GM21423 (cell line): Measurements from ENCODE around the gene CAMTA1.
A peak's percentile ranks its signal among the peaks of the same experiment; 100 is the strongest.

Experiments
- ATAC-seq: cut with Tn5 transposase; IDR thresholded peaks from one replicate; pipeline ENCODE4 v1.9.1; 2021; ENCODE audit warnings: mild to moderate bottlenecking, moderate library complexity; ENCODE audit not compliant: unreplicated experiment

CAMTA1 gene

GRCh38 chr1:6870571-6870970 is 85.3 kb downstream of the CAMTA1 start:
- ATAC-seq: no peak

GRCh38 chr1:6871300-6871972 is 86.2 kb downstream of the CAMTA1 start:
- ATAC-seq: no peak

- no peak for ATAC-seq
Observed at GRCh38 chr1:6872573-6873261, 87.5 kb downstream of the CAMTA1 start.

- ATAC-seq: no peak
Observed at GRCh38 chr1:6873298-6874015, 88.2 kb downstream of the CAMTA1 start.

- no peak for ATAC-seq
Observed at GRCh38 chr1:6874298-6874697, 89.0 kb downstream of the CAMTA1 start.

GRCh38 chr1:6880951-6881690 is 95.9 kb downstream of the CAMTA1 start:
- ATAC-seq: no peak

GRCh38 chr1:6882414-6882813 is 97.2 kb downstream of the CAMTA1 start:
- no peak for ATAC-seq

GRCh38 chr1:6884652-6885153 is 99.4 kb downstream of the CAMTA1 start:
- no peak for ATAC-seq

GRCh38 chr1:6885426-6885825 is 100.2 kb downstream of the CAMTA1 start:
- ATAC-seq: no peak

- ATAC-seq: no peak
Observed at GRCh38 chr1:6886523-6886922, 101.3 kb downstream of the CAMTA1 start.

- ATAC-seq: no peak
Observed at GRCh38 chr1:6888268-6888667, 103.0 kb downstream of the CAMTA1 start.

GRCh38 chr1:6888870-6889269 is 103.6 kb downstream of the CAMTA1 start:
- ATAC-seq: peak; percentile 48

GRCh38 chr1:6889875-6890480 is 104.7 kb downstream of the CAMTA1 start:
- no peak for ATAC-seq

- ATAC-seq: no peak
Observed at GRCh38 chr1:6890686-6891085, 105.4 kb downstream of the CAMTA1 start.

GRCh38 chr1:6891781-6892579 is 106.7 kb downstream of the CAMTA1 start:
- ATAC-seq: no peak

- no peak for ATAC-seq
Observed at GRCh38 chr1:6893388-6893787, 108.1 kb downstream of the CAMTA1 start.

GRCh38 chr1:6897138-6897537 is 111.9 kb downstream of the CAMTA1 start:
- ATAC-seq: no peak

- ATAC-seq: no peak
Observed at GRCh38 chr1:6898974-6899539, 113.8 kb downstream of the CAMTA1 start.

- ATAC-seq: no peak
Observed at GRCh38 chr1:6899621-6900020, 114.4 kb downstream of the CAMTA1 start.

- ATAC-seq: no peak
Observed at GRCh38 chr1:6902153-6902552, 116.9 kb downstream of the CAMTA1 start.
